GM23338 (cell line): Measurements from ENCODE around the gene DLGAP4. TPM values are rescaled to one million over a fixed set of nuclear protein-coding genes. Genes with fewer than 3 reads are reported as not detected.

Source experiments
- ATAC-seq: fragments of 200-7000 bp; cut with Tn5 transposase; 3 replicates; pipeline ENCODE4 v1.9.1; 2020
- DNase-seq: peaks from one replicate; pipeline ENCODE4 v3.0.0-alpha.2; 2015; ENCODE audit warnings: low spot score
- H2AFZ ChIP-seq: fragments of 200-600 bp; sonication (generic); 2 replicates; pipeline ENCODE4 v1.8.0; 2016; ENCODE audit warnings: antibody characterized with exemption, mild to moderate bottlenecking, moderate library complexity
- H3F3A ChIP-seq: fragments of 200-600 bp; sonication (generic); replicated peaks from 2 replicates; pipeline ENCODE4 v1.8.0; 2017; ENCODE audit warnings: antibody characterized with exemption, mixed run types, low read depth
- H3K27ac ChIP-seq: fragments of 200-600 bp; sonication (generic); 2 replicates; pipeline ENCODE4 v1.6.1; 2016; ENCODE audit warnings: low read depth
- H3K27me3 ChIP-seq: fragments of 200-600 bp; sonication (generic); 2 replicates; pipeline ENCODE4 v1.8.0; 2016; ENCODE audit warnings: mild to moderate bottlenecking, mixed run types, moderate library complexity; ENCODE audit not compliant: insufficient read depth
- H3K36me3 ChIP-seq: fragments of 200-600 bp; sonication (generic); 2 replicates; pipeline ENCODE4 v1.8.0; 2016; ENCODE audit warnings: mild to moderate bottlenecking; ENCODE audit not compliant: insufficient read depth
- H3K4me1 ChIP-seq: fragments of 200-600 bp; sonication (generic); 2 replicates; pipeline ENCODE4 v1.8.0; 2016; ENCODE audit warnings: mild to moderate bottlenecking, moderate library complexity; ENCODE audit not compliant: insufficient read depth
- H3K4me2 ChIP-seq: fragments of 200-600 bp; sonication (generic); 2 replicates; pipeline ENCODE4 v1.7.1; 2017; ENCODE audit warnings: mixed run types
- H3K4me3 ChIP-seq: fragments of 200-600 bp; sonication (generic); 2 replicates; pipeline ENCODE4 v1.6.1; 2016; ENCODE audit warnings: mixed run types
- H3K79me2 ChIP-seq: fragments of 200-600 bp; sonication (generic); replicated peaks from 2 replicates; pipeline ENCODE4 v1.8.0; 2017; ENCODE audit warnings: mild to moderate bottlenecking; ENCODE audit not compliant: insufficient read depth
- H3K9me2 ChIP-seq: fragments of 200-600 bp; sonication (generic); 2 replicates; pipeline ENCODE4 v1.8.0; 2017; ENCODE audit not compliant: insufficient read depth
- H4K20me1 ChIP-seq: fragments of 200-600 bp; sonication (generic); replicated peaks from 2 replicates; pipeline ENCODE4 v1.8.0; 2017; ENCODE audit warnings: mild to moderate bottlenecking; ENCODE audit not compliant: insufficient read depth
- H3K27ac Mint-ChIP-seq: 2 replicates; pipeline ENCODE4 v1.8.0; 2020; ENCODE audit warnings: inconsistent platforms, mild to moderate bottlenecking, moderate library complexity, mixed read lengths
- H3K27me3 Mint-ChIP-seq: 3 replicates; pipeline ENCODE4 v1.8.0; 2022; ENCODE audit warnings: low read depth, mild to moderate bottlenecking, moderate library complexity, mixed read lengths, inconsistent platforms; ENCODE audit not compliant: insufficient read depth, poor library complexity
- H3K36me3 Mint-ChIP-seq: 3 replicates; pipeline ENCODE4 v1.8.0; 2021; ENCODE audit warnings: low read depth, mild to moderate bottlenecking, inconsistent platforms, moderate library complexity, mixed read lengths
- H3K4me1 Mint-ChIP-seq: 3 replicates; pipeline ENCODE4 v1.8.0; 2020; ENCODE audit warnings: mild to moderate bottlenecking, inconsistent platforms, mixed read lengths
- H3K4me3 Mint-ChIP-seq: 3 replicates; pipeline ENCODE4 v1.8.0; 2021; ENCODE audit warnings: moderate library complexity, mild to moderate bottlenecking, inconsistent platforms, mixed read lengths
- H3K9me3 Mint-ChIP-seq: 3 replicates; pipeline ENCODE4 v1.8.0; 2020; ENCODE audit warnings: moderate library complexity, mild to moderate bottlenecking, inconsistent platforms, mixed read lengths
- CREB1 ChIP-seq: fragments of 250-450 bp; sonication (Bioruptor Pico); IDR thresholded peaks from 2 replicates; pipeline ENCODE4 v1.5.0; 2020; ENCODE audit warnings: low read depth, mild to moderate bottlenecking, moderate library complexity
- ETS1 ChIP-seq: IDR thresholded peaks from 2 replicates; pipeline ENCODE4 v1.6.1; 2016; ENCODE audit warnings: antibody characterized with exemption
- JUNB ChIP-seq: IDR thresholded peaks from one replicate; pipeline ENCODE4 v1.6.1; 2016; ENCODE audit warnings: antibody characterized with exemption; ENCODE audit not compliant: unreplicated experiment
- NANOG ChIP-seq: IDR thresholded peaks from 2 replicates; pipeline ENCODE4 v1.6.1; 2016; ENCODE audit warnings: antibody characterized with exemption, borderline replicate concordance
- ZNF114 ChIP-seq: fragments of 250-450 bp; sonication (Bioruptor Pico); IDR thresholded peaks from 2 replicates; pipeline ENCODE4 v1.5.0; 2020; ENCODE audit warnings: mild to moderate bottlenecking, moderate library complexity
- ZNF462 ChIP-seq: fragments of 250-450 bp; sonication (Bioruptor Pico); IDR thresholded peaks from 2 replicates; pipeline ENCODE4 v1.5.0; 2020; ENCODE audit warnings: mild to moderate bottlenecking, moderate library complexity
- polyA plus RNA-seq: library from polyadenylated mRNA; unstranded; fragments of >200 nt; fragmentation: Nextera tagmentation; extraction: Ambion mirVana; gene quantifications from 2 replicates; pipeline ENCODE4 v1.2.1, GENCODE V29; 2016
- total RNA-seq: library from RNA; depleted of rRNA; stranded (reverse); fragments of >200 nt; shearing (Covaris generic); gene quantifications from 2 replicates; pipeline ENCODE4 v1.2.3, GENCODE V29; 2014
- TF ChIP-seq, protein P1 (sequence below), 2 experiments: fragments of 200-600 bp in 1 of 2; sonication (generic) in 1 of 2; conservative IDR thresholded peaks; 2 replicates each; pipeline versions ENCODE4 v1.5.1 to v1.6.1; 2016 to 2017; ENCODE audit warnings: antibody characterized with exemption in 2 of 2, low read depth in 2 of 2, mild to moderate bottlenecking in 2 of 2, moderate library complexity in 1 of 2

DLGAP4 gene
- total and polyA plus RNA-seq, 2 experiments from 2014 or later: 46.1 to 52.2 TPM

GRCh38 chr20:36396340-36396739 is 90.2 kb downstream of the DLGAP4 start:
- Histone ChIP-seq H3K36me3 (no peaks in the 10 kb centered on the region), H3K4me2 (no peak overlapping the region), H2AFZ (no peak overlapping the region), H3K9me2 (no peaks in the 10 kb centered on the region), H3K79me2 (no peaks in the 10 kb centered on the region), H3F3A (no peaks in the 10 kb centered on the region), H3K27ac (no peak overlapping the region), H4K20me1 (peaks cover 3% of the 10 kb centered on the region; the same call in 1 of the 2 replicates), H3K4me3 (no peak overlapping the region), H3K27me3 (no peaks in the 10 kb centered on the region), H3K4me1 (peaks cover 11% of the 10 kb centered on the region)
- H3K9me3 Mint-ChIP-seq: no peaks in the 10 kb centered on the region; the same call in 2 of the 3 replicates
- DNase-seq (no peak), ATAC-seq (no peak)
- H3K36me3 Mint-ChIP-seq: no peaks in the 10 kb centered on the region; the same call in 2 of the 3 replicates
- no peak overlapping the region for H3K27ac Mint-ChIP-seq
- TF ChIP-seq, protein P1, sequence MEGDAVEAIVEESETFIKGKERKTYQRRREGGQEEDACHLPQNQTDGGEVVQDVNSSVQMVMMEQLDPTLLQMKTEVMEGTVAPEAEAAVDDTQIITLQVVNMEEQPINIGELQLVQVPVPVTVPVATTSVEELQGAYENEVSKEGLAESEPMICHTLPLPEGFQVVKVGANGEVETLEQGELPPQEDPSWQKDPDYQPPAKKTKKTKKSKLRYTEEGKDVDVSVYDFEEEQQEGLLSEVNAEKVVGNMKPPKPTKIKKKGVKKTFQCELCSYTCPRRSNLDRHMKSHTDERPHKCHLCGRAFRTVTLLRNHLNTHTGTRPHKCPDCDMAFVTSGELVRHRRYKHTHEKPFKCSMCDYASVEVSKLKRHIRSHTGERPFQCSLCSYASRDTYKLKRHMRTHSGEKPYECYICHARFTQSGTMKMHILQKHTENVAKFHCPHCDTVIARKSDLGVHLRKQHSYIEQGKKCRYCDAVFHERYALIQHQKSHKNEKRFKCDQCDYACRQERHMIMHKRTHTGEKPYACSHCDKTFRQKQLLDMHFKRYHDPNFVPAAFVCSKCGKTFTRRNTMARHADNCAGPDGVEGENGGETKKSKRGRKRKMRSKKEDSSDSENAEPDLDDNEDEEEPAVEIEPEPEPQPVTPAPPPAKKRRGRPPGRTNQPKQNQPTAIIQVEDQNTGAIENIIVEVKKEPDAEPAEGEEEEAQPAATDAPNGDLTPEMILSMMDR (conservative IDR thresholded peaks at IDR 0.05; ENCODE audit: low read depth in 2 of 2): no peak
- TF ChIP-seq ETS1 (no peak), NANOG (no peak)
- H3K4me3 Mint-ChIP-seq: no peak overlapping the region
- peaks cover 20% of the 10 kb centered on the region for H3K4me1 Mint-ChIP-seq
- H3K27me3 Mint-ChIP-seq: peaks cover 13% of the 10 kb centered on the region

GRCh38 chr20:36396847-36397630 is 90.9 kb downstream of the DLGAP4 start:
- no peaks in the 10 kb centered on the region for H3F3A ChIP-seq
- DNase-seq (no peak), ATAC-seq (no peak)
- H2AFZ ChIP-seq: no peak overlapping the region
- H3K9me3 Mint-ChIP-seq: no peaks in the 10 kb centered on the region; the same call in 2 of the 3 replicates
- no peak overlapping the region for H3K4me2 ChIP-seq
- H3K36me3 Mint-ChIP-seq: no peaks in the 10 kb centered on the region; the same call in 2 of the 3 replicates
- no peaks in the 10 kb centered on the region for H3K9me2 ChIP-seq
- H4K20me1 ChIP-seq: peaks cover 3% of the 10 kb centered on the region; the same call in 1 of the 2 replicates
- peaks cover 18% of the 10 kb centered on the region for H3K27me3 Mint-ChIP-seq
- no peak overlapping the region for H3K4me3 ChIP-seq
- peaks cover 19% of the 10 kb centered on the region for H3K4me1 Mint-ChIP-seq
- H3K79me2 ChIP-seq: no peaks in the 10 kb centered on the region
- H3K27me3 ChIP-seq: no peaks in the 10 kb centered on the region
- H3K27ac ChIP-seq: no peak overlapping the region
- no peaks in the 10 kb centered on the region for H3K36me3 ChIP-seq
- no peak overlapping the region for H3K4me3 Mint-ChIP-seq
- peaks cover 9% of the 10 kb centered on the region for H3K4me1 ChIP-seq
- no peak overlapping the region for H3K27ac Mint-ChIP-seq
- TF ChIP-seq NANOG: no peak
- TF ChIP-seq, protein P1 (conservative IDR thresholded peaks at IDR 0.05; ENCODE audit: low read depth in 2 of 2): no peak
- TF ChIP-seq JUNB: no peak
- no peak for TF ChIP-seq CREB1 (CRISPR knock-in tag)
- no peak for TF ChIP-seq ZNF462 (CRISPR knock-in tag)
- TF ChIP-seq ZNF114: no peak
